GM12874 (cell line): ENCODE measurements around the gene ZNF669.

ENCODE experiments used
- TF ChIP-seq, protein P1 (sequence below): IDR thresholded peaks from 2 replicates; pipeline ENCODE4 v1.5.1; 2011; ENCODE audit warnings: low read depth, mild to moderate bottlenecking, control low read depth, low read length, moderate library complexity; ENCODE audit not compliant: insufficient read depth

The ZNF669 gene

DNA sequence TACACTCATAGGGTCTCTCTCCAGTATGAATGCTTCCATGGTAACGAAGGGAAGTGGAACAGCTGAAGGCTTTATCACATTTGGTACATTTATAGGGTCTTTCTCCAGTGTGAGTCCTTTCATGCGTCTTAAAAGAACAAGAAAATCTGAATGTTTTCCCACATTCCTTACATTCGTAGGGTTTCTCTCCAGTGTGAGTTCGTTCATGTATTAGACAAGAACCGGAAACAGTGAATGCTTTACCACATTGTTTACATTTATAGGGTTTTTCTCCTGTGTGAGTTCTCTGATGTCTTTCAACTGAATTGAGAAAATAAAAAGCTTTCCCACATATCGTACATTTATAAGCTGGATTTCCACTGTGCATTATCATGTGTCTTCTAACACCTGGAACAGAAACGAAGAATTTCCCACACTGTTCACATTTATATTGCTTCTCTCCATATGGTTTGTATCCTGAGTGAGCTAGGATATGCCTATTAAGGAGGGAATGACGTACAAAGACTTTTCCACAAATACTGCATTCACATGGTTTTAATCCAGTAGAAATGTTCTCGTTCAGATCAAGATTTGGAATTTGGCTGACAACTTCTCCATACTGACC lies 3.4 kb downstream of the ZNF669 start:
- TF ChIP-seq, protein P1, sequence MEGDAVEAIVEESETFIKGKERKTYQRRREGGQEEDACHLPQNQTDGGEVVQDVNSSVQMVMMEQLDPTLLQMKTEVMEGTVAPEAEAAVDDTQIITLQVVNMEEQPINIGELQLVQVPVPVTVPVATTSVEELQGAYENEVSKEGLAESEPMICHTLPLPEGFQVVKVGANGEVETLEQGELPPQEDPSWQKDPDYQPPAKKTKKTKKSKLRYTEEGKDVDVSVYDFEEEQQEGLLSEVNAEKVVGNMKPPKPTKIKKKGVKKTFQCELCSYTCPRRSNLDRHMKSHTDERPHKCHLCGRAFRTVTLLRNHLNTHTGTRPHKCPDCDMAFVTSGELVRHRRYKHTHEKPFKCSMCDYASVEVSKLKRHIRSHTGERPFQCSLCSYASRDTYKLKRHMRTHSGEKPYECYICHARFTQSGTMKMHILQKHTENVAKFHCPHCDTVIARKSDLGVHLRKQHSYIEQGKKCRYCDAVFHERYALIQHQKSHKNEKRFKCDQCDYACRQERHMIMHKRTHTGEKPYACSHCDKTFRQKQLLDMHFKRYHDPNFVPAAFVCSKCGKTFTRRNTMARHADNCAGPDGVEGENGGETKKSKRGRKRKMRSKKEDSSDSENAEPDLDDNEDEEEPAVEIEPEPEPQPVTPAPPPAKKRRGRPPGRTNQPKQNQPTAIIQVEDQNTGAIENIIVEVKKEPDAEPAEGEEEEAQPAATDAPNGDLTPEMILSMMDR: no peak

DNA sequence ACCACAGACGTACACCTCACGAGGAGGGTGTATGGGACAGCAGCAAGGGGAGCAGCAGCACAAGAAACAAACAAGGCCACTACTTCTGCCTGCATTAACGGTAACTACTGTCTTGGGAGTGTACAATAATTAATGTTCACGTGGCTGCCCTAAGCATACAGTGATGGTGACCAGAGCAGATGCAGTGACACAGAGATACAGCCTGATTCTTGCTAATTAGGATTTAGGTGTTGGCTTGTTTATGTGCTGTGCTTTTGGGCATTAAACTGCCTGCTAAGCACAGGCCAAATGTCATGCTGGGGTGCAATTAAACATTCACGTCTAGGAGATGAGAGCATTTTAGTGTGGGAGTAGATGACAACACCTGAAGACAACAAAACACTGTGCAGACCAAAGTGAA lies 7.2 kb downstream of the ZNF669 start:
- TF ChIP-seq, protein P1: no peak

DNA sequence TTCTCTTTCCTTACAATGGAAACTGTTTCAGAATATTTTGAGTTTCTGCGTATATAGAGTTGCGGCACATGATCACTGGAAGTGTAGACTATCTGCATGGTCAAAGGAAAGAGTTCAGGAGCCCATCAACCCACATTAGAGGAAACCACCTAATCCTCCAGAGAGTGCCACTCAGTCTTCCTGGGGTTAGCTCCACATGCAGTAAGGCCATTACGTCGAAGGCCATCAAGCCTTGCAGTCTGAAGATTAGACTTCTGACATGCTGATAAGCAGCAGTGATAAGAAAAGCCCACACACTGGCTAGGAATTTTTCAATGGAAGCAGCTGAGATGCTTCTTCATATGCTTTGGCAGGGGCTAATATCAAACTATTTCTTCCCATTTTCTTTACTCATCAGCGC lies 7.6 kb downstream of the ZNF669 start:
- TF ChIP-seq, protein P1: no peak

DNA sequence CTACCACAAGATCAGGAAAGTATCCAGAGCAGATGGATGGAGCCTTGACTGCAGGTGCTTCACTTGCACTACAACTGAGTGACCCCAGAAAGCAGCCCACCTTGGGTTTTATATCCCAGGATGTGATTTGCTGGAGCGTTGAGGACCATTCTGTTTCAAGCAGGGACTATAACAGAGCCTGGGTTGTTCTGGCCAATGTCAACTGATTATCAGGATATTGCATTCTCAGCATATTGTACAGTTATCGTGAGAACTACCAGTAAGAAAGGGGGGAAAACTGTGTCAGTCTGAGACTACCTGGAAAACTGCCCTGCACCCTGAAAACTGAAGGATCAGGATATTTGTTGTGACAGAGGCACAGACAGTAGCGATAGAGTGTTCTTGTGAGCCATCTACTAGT lies 8.0 kb downstream of the ZNF669 start:
- TF ChIP-seq, protein P1: no peak

DNA sequence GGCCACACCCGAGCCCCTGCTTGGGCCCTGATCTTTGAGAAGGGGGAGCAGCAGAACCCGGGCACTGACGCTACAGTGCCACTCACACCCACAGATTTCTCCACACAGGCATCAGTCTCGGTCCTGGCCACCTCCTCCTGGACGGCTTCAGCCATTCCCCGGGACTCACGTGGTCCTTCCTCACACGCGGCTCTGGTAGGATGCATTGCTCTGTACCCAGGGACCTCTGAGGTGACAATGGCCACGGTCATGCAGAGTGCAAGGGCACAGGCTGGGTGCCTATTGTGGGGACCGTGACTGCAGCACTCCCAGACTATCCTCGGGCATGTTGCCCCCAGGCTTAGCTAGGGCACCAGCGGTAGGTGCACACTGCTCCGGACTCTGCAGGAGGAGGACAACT lies 13.7 kb downstream of the ZNF669 start:
- TF ChIP-seq, protein P1: no peak

DNA sequence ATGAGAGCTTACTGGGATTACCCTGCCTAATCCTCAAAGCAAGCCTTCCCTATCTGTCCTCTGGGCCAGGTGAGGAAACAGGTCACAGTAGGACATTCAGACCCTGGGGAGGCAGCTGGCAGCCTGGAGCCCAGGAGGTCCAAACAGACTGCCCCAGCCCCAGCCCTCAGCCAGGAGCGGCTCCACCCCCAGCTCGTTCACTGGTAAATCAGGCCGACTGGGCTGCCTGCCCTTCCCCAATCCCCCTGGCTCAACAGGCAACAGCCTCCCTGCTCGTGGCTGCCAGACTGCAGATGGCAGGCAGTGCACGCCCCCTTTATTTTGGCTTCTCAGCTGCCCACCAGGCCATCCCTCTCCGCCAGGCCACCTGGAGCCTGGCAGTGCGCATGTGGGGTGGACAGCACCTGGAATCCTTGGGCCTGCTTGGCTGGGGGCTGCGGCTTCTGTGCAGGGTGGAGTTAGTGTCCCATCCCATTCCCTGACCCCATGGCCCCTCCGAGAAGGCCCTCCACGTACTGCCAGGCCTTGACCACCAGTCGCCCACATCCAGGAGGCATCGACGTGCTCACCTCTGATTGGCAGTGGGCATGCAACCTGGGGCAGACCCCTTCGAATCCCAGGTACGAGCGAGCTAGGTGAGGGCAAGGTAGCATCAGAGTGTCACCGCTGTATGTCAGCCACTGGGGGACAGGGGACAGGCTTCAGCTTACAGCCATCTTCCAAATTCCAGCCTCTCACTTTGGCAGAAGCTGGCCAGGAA lies 14.4 kb downstream of the ZNF669 start:
- TF ChIP-seq, protein P1: no peak

DNA sequence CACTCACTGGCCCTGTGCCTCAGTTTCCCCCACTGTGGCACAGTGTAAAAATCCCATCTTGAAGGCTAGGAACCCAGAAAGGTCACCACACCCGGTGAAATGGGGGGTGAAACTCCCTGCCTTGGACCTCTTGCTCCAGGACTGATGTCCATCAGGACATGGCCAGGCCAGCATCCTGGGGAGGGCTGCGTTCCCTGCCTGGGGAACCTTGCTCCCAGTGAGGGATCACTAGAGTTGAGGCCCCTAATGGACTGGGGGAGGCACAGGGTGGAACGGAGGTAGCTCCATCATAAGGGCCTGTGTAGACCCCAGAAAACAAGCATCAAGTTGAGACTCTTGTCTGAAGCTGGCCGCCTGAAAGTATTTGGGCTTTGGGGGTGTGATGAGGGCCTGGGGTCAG lies 15.2 kb downstream of the ZNF669 start:
- TF ChIP-seq, protein P1: no peak
